ENCODE data around the gene MBTD1.

The MBTD1 gene

GRCh38 chr17:51255673-51256072 is 4.2 kb downstream of the MBTD1 start:
- no peak overlapping the region for H3K4me3 ChIP-seq (ENCODE audit: control insufficient read depth, low read depth, low read length)
- TF ChIP-seq, protein P1, sequence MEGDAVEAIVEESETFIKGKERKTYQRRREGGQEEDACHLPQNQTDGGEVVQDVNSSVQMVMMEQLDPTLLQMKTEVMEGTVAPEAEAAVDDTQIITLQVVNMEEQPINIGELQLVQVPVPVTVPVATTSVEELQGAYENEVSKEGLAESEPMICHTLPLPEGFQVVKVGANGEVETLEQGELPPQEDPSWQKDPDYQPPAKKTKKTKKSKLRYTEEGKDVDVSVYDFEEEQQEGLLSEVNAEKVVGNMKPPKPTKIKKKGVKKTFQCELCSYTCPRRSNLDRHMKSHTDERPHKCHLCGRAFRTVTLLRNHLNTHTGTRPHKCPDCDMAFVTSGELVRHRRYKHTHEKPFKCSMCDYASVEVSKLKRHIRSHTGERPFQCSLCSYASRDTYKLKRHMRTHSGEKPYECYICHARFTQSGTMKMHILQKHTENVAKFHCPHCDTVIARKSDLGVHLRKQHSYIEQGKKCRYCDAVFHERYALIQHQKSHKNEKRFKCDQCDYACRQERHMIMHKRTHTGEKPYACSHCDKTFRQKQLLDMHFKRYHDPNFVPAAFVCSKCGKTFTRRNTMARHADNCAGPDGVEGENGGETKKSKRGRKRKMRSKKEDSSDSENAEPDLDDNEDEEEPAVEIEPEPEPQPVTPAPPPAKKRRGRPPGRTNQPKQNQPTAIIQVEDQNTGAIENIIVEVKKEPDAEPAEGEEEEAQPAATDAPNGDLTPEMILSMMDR (IDR thresholded peaks at IDR 0.05; ENCODE audit: control insufficient read depth, insufficient read depth, low read depth, low read length, missing control alignments) = no peak
- DNase-seq (ENCODE audit: low read depth) = no peak

GRCh38 chr17:51251010-51251409 is 8.8 kb downstream of the MBTD1 start:
- no peak overlapping the region for H3K4me3 ChIP-seq (ENCODE audit: control insufficient read depth, low read depth, low read length)
- TF ChIP-seq, protein P1 (IDR thresholded peaks at IDR 0.05; ENCODE audit: control insufficient read depth, insufficient read depth, low read depth, low read length, missing control alignments) = no peak
- no peak for DNase-seq (ENCODE audit: low read depth)

DNA sequence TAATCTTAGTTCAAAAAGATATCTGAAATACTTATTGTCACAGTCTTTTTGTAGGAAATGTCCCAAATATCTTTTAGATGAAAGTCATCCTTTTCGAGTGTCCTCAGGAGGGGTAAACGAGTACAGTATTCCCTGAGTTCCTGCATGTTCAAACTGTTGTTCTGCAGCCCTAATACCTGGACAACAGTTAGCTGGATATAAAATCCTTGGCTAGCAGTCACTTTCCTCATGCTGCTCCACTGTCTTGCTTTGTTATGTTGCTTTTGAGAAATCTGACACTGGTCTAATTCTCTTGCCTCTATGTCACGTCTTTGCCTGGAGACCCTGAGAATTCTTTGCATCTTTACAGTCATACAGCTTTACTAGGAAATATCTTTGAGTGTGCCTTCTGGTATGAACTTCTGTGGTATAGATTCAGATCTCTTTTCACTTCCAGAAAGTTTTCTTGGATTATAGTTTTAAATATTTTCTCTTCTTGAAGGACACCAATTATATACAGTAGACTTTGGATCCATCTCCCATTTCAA is 9.5 kb downstream of the MBTD1 start:
- TF ChIP-seq, protein P1 (IDR thresholded peaks at IDR 0.05; ENCODE audit: control insufficient read depth, insufficient read depth, low read depth, low read length, missing control alignments) = no peak
- no peak for DNase-seq (ENCODE audit: low read depth)
- H3K4me3 ChIP-seq (ENCODE audit: control insufficient read depth, low read depth, low read length) = no peak overlapping the region

DNA sequence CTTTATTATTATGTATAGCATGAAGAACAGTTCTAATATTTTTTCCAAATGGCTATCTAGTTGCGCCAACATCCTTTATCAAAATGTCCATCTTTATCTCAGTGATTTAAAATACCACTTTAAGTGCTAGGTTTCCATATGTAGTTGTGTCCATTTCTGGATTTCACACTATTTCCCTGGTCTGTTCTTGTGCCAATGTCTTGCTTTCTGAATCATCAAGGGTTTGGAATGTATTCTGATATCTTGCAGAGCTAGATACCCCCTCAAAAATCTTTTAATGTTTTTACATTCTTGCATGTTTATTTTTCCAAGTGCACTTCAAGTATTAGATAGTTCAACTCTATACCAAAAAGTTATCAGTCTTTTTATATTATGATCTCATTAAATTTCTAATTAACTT is 14.3 kb downstream of the MBTD1 start:
- no peak for DNase-seq (ENCODE audit: low read depth)
- TF ChIP-seq, protein P1 (IDR thresholded peaks at IDR 0.05; ENCODE audit: control insufficient read depth, insufficient read depth, low read depth, low read length, missing control alignments) = no peak
- no peak overlapping the region for H3K4me3 ChIP-seq (ENCODE audit: control insufficient read depth, low read depth, low read length)

- TF ChIP-seq, protein P1 (IDR thresholded peaks at IDR 0.05; ENCODE audit: control insufficient read depth, insufficient read depth, low read depth, low read length, missing control alignments) = no peak
- no peak for DNase-seq (ENCODE audit: low read depth)
- no peak overlapping the region for H3K4me3 ChIP-seq (ENCODE audit: control insufficient read depth, low read depth, low read length)
Observed at GRCh38 chr17:51244041-51244440, 15.8 kb downstream of the MBTD1 start.

DNA sequence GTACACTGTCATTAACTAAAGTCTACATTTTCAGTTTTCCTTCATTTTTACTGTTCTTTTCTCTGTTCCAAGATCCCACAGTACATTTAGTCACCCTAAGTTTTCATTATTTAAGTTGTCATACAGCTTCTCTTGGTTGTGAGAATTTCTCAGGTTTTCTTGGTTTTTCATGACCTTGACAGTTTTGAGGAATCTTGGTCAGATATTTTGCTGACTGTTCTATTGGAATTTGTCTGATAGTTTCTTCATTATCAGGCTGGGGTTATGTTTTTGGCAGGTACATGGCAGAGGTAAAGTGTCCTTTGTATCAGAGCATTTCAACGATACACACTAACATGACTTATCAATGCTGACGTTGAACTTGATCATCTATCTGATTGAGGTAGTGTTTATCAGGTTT is 19.6 kb downstream of the MBTD1 start:
- H3K4me3 ChIP-seq (ENCODE audit: control insufficient read depth, low read depth, low read length) = no peak overlapping the region
- DNase-seq (ENCODE audit: low read depth) = no peak
- TF ChIP-seq, protein P1 (IDR thresholded peaks at IDR 0.05; ENCODE audit: control insufficient read depth, insufficient read depth, low read depth, low read length, missing control alignments) = no peak

All from AG09309 (cell line).